GM12878 (cell line): ENCODE measurements around the gene PPP3CB.

Source experiments
- CTCF ChIP-seq, 3 experiments: IDR thresholded peaks in 2 of 3; conservative IDR thresholded peaks in 1 of 3; 2 replicates each; pipeline ENCODE4 v1.5.1; 2011; ENCODE audit warnings: low read depth in 3 of 3, low read length in 3 of 3, mild to moderate bottlenecking in 3 of 3, control low read depth in 2 of 3, moderate library complexity in 2 of 3, inconsistent platforms in 1 of 3, mixed read lengths in 1 of 3; ENCODE audit not compliant: control insufficient read depth in 2 of 3, insufficient read depth in 1 of 3; ENCODE audit errors: extremely low read depth in 1 of 3
- EGR1 ChIP-seq, 2 experiments: IDR thresholded peaks; 1 replicate in 1 of 2; 2 replicates in 1 of 2; pipeline ENCODE4 v1.6.1; 2011 to 2012; ENCODE audit warnings: low read depth in 2 of 2, low read length in 2 of 2, borderline replicate concordance in 1 of 2, mild to moderate bottlenecking in 1 of 2, moderate library complexity in 1 of 2
- EP300 ChIP-seq, 2 experiments: fragments of 150-350 bp in 1 of 2; IDR thresholded peaks; 2 replicates each; pipeline ENCODE4 v1.6.1; 2011 to 2012; ENCODE audit warnings: low read depth in 2 of 2, low read length in 2 of 2, borderline replicate concordance in 1 of 2, improper control_type of control experiment in 1 of 2, inconsistent platforms in 1 of 2; ENCODE audit not compliant: control insufficient read depth in 1 of 2
- EZH2 ChIP-seq: IDR thresholded peaks from 2 replicates; pipeline ENCODE4 v1.6.1; 2012; ENCODE audit warnings: low read depth, mild to moderate bottlenecking, control low read depth, inconsistent platforms, low read length, borderline replicate concordance; ENCODE audit not compliant: control insufficient read depth
- MEF2A ChIP-seq: IDR thresholded peaks from 2 replicates; pipeline ENCODE4 v1.6.1; 2011; ENCODE audit warnings: low read depth, mild to moderate bottlenecking, low read length, moderate library complexity; ENCODE audit not compliant: insufficient read depth
- PRDM15 ChIP-seq: fragments of 450-650 bp; formaldehyde crosslinking; IDR thresholded peaks from 2 replicates; pipeline ENCODE4 v1.4.0; 2020; ENCODE audit warnings: mild to moderate bottlenecking, moderate library complexity
- RBBP5 ChIP-seq: fragments of 200-600 bp; sonication (generic); conservative IDR thresholded peaks from 2 replicates; pipeline ENCODE4 v1.6.1; 2016
- RFX5 ChIP-seq: IDR thresholded peaks from 2 replicates; pipeline ENCODE4 v1.6.1; 2011; ENCODE audit warnings: low read depth, low read length, improper control_type of control experiment
- SP1 ChIP-seq: IDR thresholded peaks from one replicate; pipeline ENCODE4 v1.6.1; 2011; ENCODE audit warnings: low read depth, low read length
- STAT1 ChIP-seq: fragments of 450-650 bp; conservative IDR thresholded peaks from 2 replicates; pipeline ENCODE4 v1.6.1; 2014; ENCODE audit warnings: antibody characterized with exemption, mild to moderate bottlenecking
- USF2 ChIP-seq: IDR thresholded peaks from 2 replicates; pipeline ENCODE4 v1.6.1; 2011; ENCODE audit warnings: low read depth, low read length, improper control_type of control experiment, borderline replicate concordance
- ZBTB33 ChIP-seq: fragments of 450-650 bp; IDR thresholded peaks from 2 replicates; pipeline ENCODE4 v1.6.1; 2017; ENCODE audit warnings: mild to moderate bottlenecking
- ZNF217 ChIP-seq: fragments of 450-650 bp; IDR thresholded peaks from 2 replicates; pipeline ENCODE4 v1.6.1; 2017; ENCODE audit warnings: antibody characterized with exemption, mild to moderate bottlenecking

GRCh38 chr10:73399063-73399462 lies 96.8 kb downstream of the PPP3CB start:
- no peak for TF ChIP-seq CTCF (IDR thresholded peaks at IDR 0.05 in 2 of 3, conservative IDR thresholded peaks at IDR 0.05 in 1 of 3; ENCODE audit: control insufficient read depth in 2 of 3, extremely low read depth in 1 of 3, insufficient read depth in 1 of 3, low read depth in 3 of 3, low read length in 3 of 3)
- no peak for TF ChIP-seq ZNF217
- TF ChIP-seq RFX5, result no peak
- TF ChIP-seq MEF2A, result no peak
- no peak for TF ChIP-seq SP1
- no peak for TF ChIP-seq EZH2
- no peak for TF ChIP-seq ZBTB33
- TF ChIP-seq EGR1 (IDR thresholded peaks at IDR 0.05; ENCODE audit: borderline replicate concordance in 1 of 2, low read depth in 2 of 2, low read length in 2 of 2), result no peak
- no peak for TF ChIP-seq STAT1
- no peak for TF ChIP-seq EP300 (IDR thresholded peaks at IDR 0.05; ENCODE audit: borderline replicate concordance in 1 of 2, control insufficient read depth in 1 of 2, low read depth in 2 of 2, low read length in 2 of 2)
- TF ChIP-seq RBBP5, result no peak
- TF ChIP-seq USF2, result no peak
- TF ChIP-seq PRDM15 (CRISPR knock-in tag), result no peak
